ENCODE data around the gene PLEKHH1.

- TF ChIP-seq EZH2phosphoT487 (IDR thresholded peaks at IDR 0.05) (no peak), CTCF (IDR thresholded peaks at IDR 0.05) (no peak), EZH2 (IDR thresholded peaks at IDR 0.05) (no peak)
Observed at GRCh38 chr14:67581643-67582042, 48.6 kb downstream of the PLEKHH1 start.
